Ishikawa (cell line): ENCODE results near the gene PNKP.

Experiments
- CEBPB ChIP-seq: IDR thresholded peaks from 2 replicates; pipeline ENCODE4 v1.6.1; 2012
- CREB1 ChIP-seq: IDR thresholded peaks from 2 replicates; pipeline ENCODE4 v1.6.1; 2012; ENCODE audit warnings: low read depth
- EGR1 ChIP-seq: IDR thresholded peaks from 2 replicates; pipeline ENCODE4 v1.6.1; 2012
- EP300 ChIP-seq: IDR thresholded peaks from 2 replicates; pipeline ENCODE4 v1.6.1; 2012; ENCODE audit warnings: borderline replicate concordance
- FOXM1 ChIP-seq: IDR thresholded peaks from 2 replicates; pipeline ENCODE4 v1.6.1; 2012; ENCODE audit warnings: low read depth, borderline replicate concordance
- MAX ChIP-seq: IDR thresholded peaks from 2 replicates; pipeline ENCODE4 v1.6.1; 2012
- NFIC ChIP-seq: IDR thresholded peaks from 2 replicates; pipeline ENCODE4 v1.6.1; 2012
- RAD21 ChIP-seq: IDR thresholded peaks from 2 replicates; pipeline ENCODE4 v1.6.1; 2012; ENCODE audit warnings: low read depth
- REST ChIP-seq: IDR thresholded peaks from 2 replicates; pipeline ENCODE4 v1.6.1; 2012; ENCODE audit warnings: low read depth, mild to moderate bottlenecking
- TAF1 ChIP-seq: IDR thresholded peaks from 2 replicates; pipeline ENCODE4 v1.6.1; 2012; ENCODE audit warnings: low read depth, mild to moderate bottlenecking
- TCF12 ChIP-seq: IDR thresholded peaks from 2 replicates; pipeline ENCODE4 v1.6.1; 2012; ENCODE audit warnings: low read depth
- TEAD4 ChIP-seq: IDR thresholded peaks from 2 replicates; pipeline ENCODE4 v1.6.1; 2012
- USF1 ChIP-seq: IDR thresholded peaks from 2 replicates; pipeline ENCODE4 v1.6.1; 2012
- YY1 ChIP-seq: IDR thresholded peaks from 2 replicates; pipeline ENCODE4 v1.6.1; 2012; ENCODE audit warnings: low read depth
- ZBTB7A ChIP-seq: IDR thresholded peaks from 2 replicates; pipeline ENCODE4 v1.6.1; 2012; ENCODE audit warnings: low read depth

The PNKP gene

GRCh38 chr19:49853852-49854377 lies 13.5 kb downstream of the PNKP start:
- TF ChIP-seq CEBPB, result no peak
- no peak for TF ChIP-seq MAX
- no peak for TF ChIP-seq FOXM1
- no peak for TF ChIP-seq TCF12
- TF ChIP-seq ZBTB7A, result no peak
- TF ChIP-seq EP300, result no peak
- no peak for TF ChIP-seq TEAD4
- no peak for TF ChIP-seq EGR1
- TF ChIP-seq REST, result no peak
- no peak for TF ChIP-seq YY1
- TF ChIP-seq TAF1, result no peak
- no peak for TF ChIP-seq RAD21
- no peak for TF ChIP-seq USF1

- TF ChIP-seq RAD21, result no peak
- TF ChIP-seq YY1, result no peak
- TF ChIP-seq ZBTB7A, result no peak
- TF ChIP-seq MAX, result no peak
- TF ChIP-seq EGR1, result peak; percentile 19; the same call in 1 of the 2 replicates
These were observed 14.7 kb downstream of the PNKP start for GRCh38 chr19:49852631-49853126.

- no peak for TF ChIP-seq REST
- no peak for TF ChIP-seq USF1
- no peak for TF ChIP-seq CREB1
- TF ChIP-seq ZBTB7A, result 0 out of 2 replicates have a peak, but pooled peaks have one; percentile 31
- TF ChIP-seq TAF1, result no peak
- TF ChIP-seq EP300, result no peak
- TF ChIP-seq CEBPB, result no peak
- peak; percentile 55; the same call in 1 of the 2 replicates for TF ChIP-seq MAX
- TF ChIP-seq EGR1, result peak; percentile 62
- TF ChIP-seq YY1, result no peak
- TF ChIP-seq TEAD4, result no peak
- no peak for TF ChIP-seq NFIC
- no peak for TF ChIP-seq RAD21
- no peak for TF ChIP-seq TCF12
These were observed 15.7 kb downstream of the PNKP start for GRCh38 chr19:49851456-49852259.

- peak; percentile 89 for TF ChIP-seq ZBTB7A
- no peak; the same call in 1 of the 2 replicates for TF ChIP-seq TCF12
- TF ChIP-seq MAX, result peak; percentile 54; the same call in 1 of the 2 replicates
- TF ChIP-seq REST, result no peak
- TF ChIP-seq EGR1, result no peak
- TF ChIP-seq NFIC, result no peak; the same call in 1 of the 2 replicates
- no peak for TF ChIP-seq FOXM1
- TF ChIP-seq EP300, result peak; percentile 48; the same call in 1 of the 2 replicates
- TF ChIP-seq CEBPB, result no peak
- TF ChIP-seq TEAD4, result no peak
- TF ChIP-seq USF1, result 0 out of 2 replicates have a peak, but pooled peaks have one; percentile 3
- peak; percentile 63 for TF ChIP-seq CREB1
- peak; percentile 74 for TF ChIP-seq TAF1
These were observed 16.7 kb downstream of the PNKP start, which contains the start of gene PTOV1 for GRCh38 chr19:49850487-49851342. Gene PTOV1, plus strand, starts transcription at chr19:49851159.
